KOPT-K1 (cell line): Measurements from ENCODE around the gene CDC42EP2.
A peak's percentile ranks its signal among the peaks of the same experiment; 100 is the strongest.

Source experiments
- H3K27ac ChIP-seq: fragments of 200-600 bp; sonication (generic); 2 replicates; pipeline ENCODE4 v1.5.1; 2016; ENCODE audit warnings: antibody characterized with exemption, mild to moderate bottlenecking, low read depth, low read length; ENCODE audit not compliant: poor library complexity, severe bottlenecking
- H3K36me3 ChIP-seq: fragments of 200-600 bp; sonication (generic); 2 replicates; pipeline ENCODE4 v1.5.1; 2017; ENCODE audit warnings: antibody characterized with exemption, mild to moderate bottlenecking, low read length, moderate library complexity; ENCODE audit not compliant: insufficient read depth
- H3K9me3 ChIP-seq: fragments of 200-600 bp; sonication (generic); 2 replicates; pipeline ENCODE4 v1.5.1; 2017; ENCODE audit warnings: antibody characterized with exemption, low read length, mild to moderate bottlenecking; ENCODE audit not compliant: insufficient read depth, poor library complexity, severe bottlenecking

CDC42EP2 gene

DNA sequence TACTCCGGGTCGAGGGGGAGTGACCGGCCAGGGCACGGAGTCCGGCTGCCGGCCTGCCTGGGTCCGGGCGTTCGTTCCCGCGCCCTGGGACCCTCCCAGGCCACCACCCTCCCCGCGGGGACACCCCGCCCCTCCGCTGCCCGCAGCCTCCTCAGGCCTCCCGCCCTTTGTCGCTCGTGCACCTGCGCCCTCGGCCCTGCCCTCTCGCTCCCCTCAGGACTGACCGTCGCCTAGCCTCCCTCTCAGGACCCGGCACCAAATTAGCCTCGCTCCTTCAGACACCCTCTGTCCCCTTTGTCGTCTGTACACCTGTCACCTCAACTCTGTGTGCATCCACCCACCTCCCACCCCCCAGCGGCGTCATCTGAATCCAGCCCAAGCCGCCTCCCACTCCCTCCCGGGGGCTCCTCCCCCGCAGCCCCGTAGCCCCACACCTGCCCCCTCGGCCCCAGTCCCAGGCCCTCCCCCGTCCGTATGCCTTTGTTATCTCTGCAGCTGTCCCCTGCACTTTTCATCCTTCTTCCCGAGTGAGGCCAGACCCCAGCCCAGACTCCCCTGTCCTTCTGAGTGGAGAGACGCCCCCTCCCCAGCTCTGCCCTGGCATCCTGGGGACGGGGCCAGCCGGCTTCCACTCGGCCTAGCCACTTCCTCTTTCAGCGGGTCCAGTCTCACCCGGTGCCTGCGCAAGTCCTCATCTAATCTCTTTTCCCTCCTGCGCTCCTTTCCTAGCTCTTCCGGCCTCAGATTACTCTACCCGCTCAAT lies 40.5 kb downstream of the CDC42EP2 start:
- Histone ChIP-seq H3K9me3 (no peaks in the 10 kb centered on the region), H3K36me3 (peaks cover 30% of the 10 kb centered on the region), H3K27ac (peak overlapping the region; percentile 50)

DNA sequence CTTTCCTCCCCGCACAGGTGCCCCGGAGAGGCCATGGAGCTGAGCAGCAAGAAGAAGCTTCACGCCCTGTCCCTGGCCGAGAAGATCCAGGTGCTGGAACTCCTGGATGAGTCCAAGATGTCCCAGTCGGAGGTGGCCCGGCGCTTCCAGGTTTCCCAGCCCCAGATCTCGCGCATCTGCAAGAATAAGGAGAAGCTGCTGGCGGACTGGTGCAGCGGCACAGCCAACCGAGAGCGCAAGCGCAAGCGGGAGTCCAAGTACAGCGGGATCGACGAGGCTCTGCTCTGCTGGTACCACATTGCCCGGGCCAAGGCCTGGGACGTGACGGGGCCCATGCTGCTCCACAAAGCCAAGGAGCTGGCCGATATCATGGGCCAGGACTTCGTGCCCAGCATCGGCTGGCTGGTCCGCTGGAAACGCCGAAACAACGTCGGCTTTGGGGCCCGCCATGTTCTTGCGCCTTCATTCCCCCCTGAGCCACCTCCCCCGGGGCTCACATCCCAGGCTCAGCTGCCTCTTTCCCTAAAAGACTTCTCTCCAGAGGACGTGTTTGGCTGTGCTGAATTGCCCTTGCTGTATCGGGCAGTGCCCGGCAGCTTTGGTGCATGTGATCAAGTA lies 41.2 kb downstream of the CDC42EP2 start:
- no peaks in the 10 kb centered on the region for H3K9me3 ChIP-seq
- peaks cover 23% of the 10 kb centered on the region for H3K36me3 ChIP-seq
- no peak overlapping the region for H3K27ac ChIP-seq

DNA sequence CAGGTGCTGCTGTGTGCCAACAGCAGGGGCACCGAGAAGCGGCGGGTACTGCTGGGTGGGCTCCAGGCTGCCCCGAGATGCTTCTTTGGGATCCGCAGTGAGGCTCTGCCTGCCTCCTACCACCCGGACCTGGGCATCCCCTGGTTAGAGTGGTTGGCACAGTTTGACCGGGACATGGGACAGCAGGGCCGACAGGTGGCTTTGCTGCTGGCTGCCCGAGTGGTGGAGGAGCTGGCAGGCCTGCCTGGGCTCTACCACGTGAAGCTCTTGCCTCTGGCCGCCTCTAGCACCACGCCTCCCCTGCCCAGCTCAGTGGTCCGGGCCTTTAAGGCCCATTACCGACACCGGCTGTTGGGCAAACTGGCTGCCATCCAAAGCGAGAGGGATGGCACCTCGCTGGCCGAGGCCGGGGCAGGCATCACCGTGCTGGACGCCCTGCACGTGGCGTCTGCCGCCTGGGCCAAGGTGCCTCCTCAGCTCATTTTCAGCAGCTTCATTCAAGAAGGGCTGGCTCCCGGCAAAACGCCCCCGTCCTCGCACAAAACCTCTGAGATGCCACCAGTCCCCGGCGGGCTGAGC lies 41.8 kb downstream of the CDC42EP2 start:
- H3K36me3 ChIP-seq: peaks cover 17% of the 10 kb centered on the region
- no peaks in the 10 kb centered on the region for H3K9me3 ChIP-seq
- no peak overlapping the region for H3K27ac ChIP-seq

DNA sequence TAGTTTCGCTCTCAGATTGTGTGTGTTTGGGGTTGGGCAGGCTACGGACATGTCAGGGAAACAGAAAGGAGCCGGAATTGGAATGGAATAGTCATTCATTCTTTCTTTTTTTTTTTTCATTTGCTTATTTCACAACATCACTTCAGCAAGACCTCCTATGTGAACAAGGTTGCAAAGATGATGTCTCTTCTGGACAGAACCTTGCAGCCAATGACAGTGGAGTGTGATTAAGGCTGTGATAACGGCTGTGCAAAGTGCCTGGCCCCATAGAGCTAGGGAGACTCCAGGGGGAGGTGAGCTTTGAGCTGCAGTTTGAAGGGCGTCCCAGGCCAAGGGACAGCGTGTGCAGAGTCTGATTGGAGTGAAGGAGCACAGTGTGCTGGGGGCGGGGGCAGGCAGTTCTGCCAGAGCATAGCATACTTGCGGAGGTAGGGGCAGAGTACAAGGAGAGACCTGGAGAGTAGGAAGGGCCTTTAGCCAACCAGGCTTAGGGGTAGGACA lies 43.2 kb downstream of the CDC42EP2 start:
- Histone ChIP-seq H3K27ac (no peak overlapping the region), H3K9me3 (no peaks in the 10 kb centered on the region), H3K36me3 (peaks cover 2% of the 10 kb centered on the region; the same call in 1 of the 2 replicates)

DNA sequence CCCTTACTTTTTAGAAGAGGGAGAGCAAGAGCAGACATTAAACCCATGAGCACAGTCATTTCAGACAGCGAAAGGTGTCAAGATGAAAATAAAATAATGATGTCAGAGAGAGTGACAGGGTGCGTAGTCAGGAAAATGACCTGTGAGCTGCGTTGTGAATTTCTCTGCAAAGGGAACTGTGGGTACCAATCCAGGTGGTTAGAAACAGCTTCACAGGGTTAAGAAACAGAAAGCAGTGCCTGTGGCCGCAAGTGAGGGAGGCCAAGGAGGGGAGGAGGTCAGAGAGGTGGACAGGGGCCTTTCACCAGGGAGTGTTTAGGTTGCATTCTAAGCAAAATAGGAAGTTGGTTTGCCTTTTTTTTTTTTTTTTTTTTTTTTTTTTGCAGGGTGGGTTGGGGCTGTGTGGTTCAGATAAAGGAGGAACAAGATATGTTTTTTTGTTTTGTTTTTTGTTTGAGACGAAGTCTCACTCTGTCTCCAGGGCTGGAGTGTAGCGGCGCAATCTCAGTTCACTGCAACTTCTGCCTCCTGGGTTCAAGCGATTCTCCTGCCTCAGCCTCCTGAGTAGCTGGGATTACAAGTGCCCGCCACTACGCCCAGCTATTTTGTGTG lies 47.8 kb downstream of the CDC42EP2 start:
- Histone ChIP-seq H3K36me3 (no peaks in the 10 kb centered on the region), H3K9me3 (no peaks in the 10 kb centered on the region), H3K27ac (no peak overlapping the region)

DNA sequence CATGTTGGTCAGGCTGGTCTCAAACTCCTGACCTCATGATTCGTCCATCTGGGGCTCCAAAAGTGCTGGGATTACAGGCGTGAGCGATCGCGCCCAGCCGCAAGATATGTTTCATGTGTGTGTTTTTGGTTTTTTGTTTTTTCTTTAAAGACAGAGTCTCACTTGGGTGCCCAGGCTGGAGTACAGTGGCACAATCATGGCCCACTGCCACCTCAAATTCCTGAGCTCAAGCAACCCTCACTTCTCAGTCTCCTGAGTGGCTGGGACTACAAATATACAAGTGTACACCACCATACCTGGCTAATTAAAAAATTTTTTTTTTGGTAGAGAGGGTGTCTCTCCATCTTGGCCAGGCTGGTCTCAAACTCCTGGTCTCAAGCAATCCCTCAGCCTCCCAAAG lies 48.3 kb downstream of the CDC42EP2 start:
- no peaks in the 10 kb centered on the region for H3K36me3 ChIP-seq
- H3K27ac ChIP-seq: no peak overlapping the region
- H3K9me3 ChIP-seq: no peaks in the 10 kb centered on the region

DNA sequence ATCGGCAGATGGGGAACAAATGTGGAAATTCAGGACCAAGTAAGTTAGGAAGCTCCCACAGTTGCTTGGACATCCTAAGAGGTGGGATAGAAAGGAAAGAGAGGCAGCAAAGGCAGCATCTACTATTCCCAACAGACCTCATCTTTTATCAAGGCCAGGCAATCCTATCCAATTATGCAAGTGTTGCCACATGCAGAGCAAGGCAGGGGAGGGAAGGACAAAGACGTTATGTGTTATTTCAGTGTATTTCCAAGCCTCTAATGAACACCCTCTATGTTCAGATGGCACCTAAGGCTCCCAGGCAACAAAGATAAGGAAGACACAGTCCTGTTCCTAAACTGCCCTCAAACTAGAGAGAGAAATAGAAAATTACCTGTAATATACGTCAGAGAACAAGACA lies 49.1 kb downstream of the CDC42EP2 start:
- no peaks in the 10 kb centered on the region for H3K9me3 ChIP-seq
- no peaks in the 10 kb centered on the region for H3K36me3 ChIP-seq
- no peak overlapping the region for H3K27ac ChIP-seq

DNA sequence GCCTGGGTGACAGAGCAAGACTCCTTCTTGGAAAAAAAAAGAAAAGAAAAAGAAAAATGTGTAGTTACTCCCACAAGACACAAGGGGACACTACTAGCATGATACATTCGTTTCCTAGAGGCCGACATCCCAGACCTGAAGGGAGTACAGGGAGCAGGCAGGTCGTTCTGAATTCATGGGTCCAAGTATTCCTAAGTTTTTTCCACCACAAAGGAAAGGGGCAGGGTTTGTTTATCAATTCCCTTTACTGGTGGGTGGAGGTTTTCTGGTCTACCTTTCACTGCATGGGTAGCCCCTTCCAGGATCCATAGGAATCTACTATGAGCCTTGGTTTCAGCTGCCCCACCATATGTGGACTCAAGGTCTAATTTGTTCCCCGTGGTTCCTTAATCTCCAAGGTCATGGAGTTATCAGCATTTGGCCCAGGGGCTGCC lies 51.7 kb downstream of the CDC42EP2 start:
- H3K27ac ChIP-seq: no peak overlapping the region
- H3K36me3 ChIP-seq: no peaks in the 10 kb centered on the region
- H3K9me3 ChIP-seq: no peaks in the 10 kb centered on the region

DNA sequence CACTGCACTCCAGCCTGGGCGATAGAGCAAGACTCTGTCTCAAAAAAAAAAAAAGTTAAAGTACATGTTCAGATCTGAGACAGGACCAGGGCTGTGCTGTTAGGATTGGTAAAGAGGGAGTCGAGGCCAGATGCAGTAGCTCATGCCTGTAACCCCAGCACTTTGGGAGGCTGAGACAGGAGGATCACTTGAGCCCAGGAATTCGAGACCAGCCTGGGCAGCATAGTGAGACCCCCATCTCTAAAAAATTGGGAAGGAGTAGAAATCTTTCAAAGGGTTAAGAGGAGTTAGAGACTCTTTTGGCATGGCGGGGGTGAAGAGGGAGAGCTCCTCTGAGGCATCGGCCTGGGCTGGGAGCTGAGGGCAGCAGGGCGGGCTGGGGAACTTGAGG lies 56.0 kb downstream of the CDC42EP2 start:
- no peaks in the 10 kb centered on the region for H3K9me3 ChIP-seq
- no peak overlapping the region for H3K27ac ChIP-seq
- no peaks in the 10 kb centered on the region for H3K36me3 ChIP-seq
